Neuronal stem cell (in vitro differentiated cells): ENCODE measurements around the gene GAK.

ENCODE experiments used
- DNase-seq: peaks from one replicate; pipeline ENCODE4 v3.0.0-alpha.2; 2013; ENCODE audit warnings: low spot score
- H2AFZ ChIP-seq: one replicate; pipeline ENCODE4 v1.6.1; 2013; ENCODE audit warnings: mild to moderate bottlenecking, low read length, inconsistent platforms
- H2AK5ac ChIP-seq: 2 replicates; pipeline ENCODE4 v1.6.1; 2013; ENCODE audit warnings: low read depth, mild to moderate bottlenecking, inconsistent platforms, low read length, moderate library complexity, mixed read lengths
- H2BK120ac ChIP-seq: 2 replicates; pipeline ENCODE4 v1.6.1; 2013; ENCODE audit warnings: low read depth, mild to moderate bottlenecking, inconsistent platforms, low read length, moderate library complexity, mixed read lengths
- H2BK12ac ChIP-seq: one replicate; pipeline ENCODE4 v1.6.1; 2013; ENCODE audit warnings: low read length, inconsistent platforms
- H2BK15ac ChIP-seq: 2 replicates; pipeline ENCODE4 v1.6.1; 2013; ENCODE audit warnings: mild to moderate bottlenecking, low read length, inconsistent platforms, mixed read lengths
- H2BK5ac ChIP-seq: one replicate; pipeline ENCODE4 v1.6.1; 2013; ENCODE audit warnings: inconsistent platforms, mild to moderate bottlenecking, low read length, moderate library complexity
- H3K14ac ChIP-seq: one replicate; pipeline ENCODE4 v1.6.1; 2013; ENCODE audit warnings: low read length, inconsistent platforms
- H3K18ac ChIP-seq: 2 replicates; pipeline ENCODE4 v1.6.1; 2013; ENCODE audit warnings: low read length, inconsistent platforms
- H3K23ac ChIP-seq: 2 replicates; pipeline ENCODE4 v1.6.1; 2013; ENCODE audit warnings: low read depth, mild to moderate bottlenecking, mixed read lengths, low read length, inconsistent platforms; ENCODE audit not compliant: poor library complexity
- H3K27ac ChIP-seq: replicated peaks from 3 replicates; pipeline ENCODE4 v1.5.1; 2013; ENCODE audit warnings: low read length, inconsistent platforms
- H3K27me3 ChIP-seq, 3 experiments: 2 replicates each; pipeline ENCODE4 v1.6.1; 2013; ENCODE audit warnings: low read length in 3 of 3, mild to moderate bottlenecking in 2 of 3, inconsistent platforms in 1 of 3, low read depth in 1 of 3, mixed read lengths in 1 of 3, moderate library complexity in 1 of 3; ENCODE audit not compliant: control insufficient read depth in 3 of 3, insufficient read depth in 3 of 3
- H3K36me3 ChIP-seq, 2 donors: replicated peaks in 1 of 2; 2 replicates each; pipeline ENCODE4 v1.6.1; 2013; ENCODE audit warnings: low read length in 2 of 2; ENCODE audit not compliant: control insufficient read depth in 2 of 2, insufficient read depth in 2 of 2
- H3K4ac ChIP-seq: 2 replicates; pipeline ENCODE4 v1.6.1; 2013; ENCODE audit warnings: inconsistent platforms, mild to moderate bottlenecking, low read length, moderate library complexity
- H3K4me1 ChIP-seq, 2 donors: 1 replicate in 1 of 2; 2 replicates in 1 of 2; pipeline ENCODE4 v1.6.1; 2013; ENCODE audit warnings: low read length in 2 of 2, low read depth in 1 of 2; ENCODE audit not compliant: control insufficient read depth in 2 of 2, insufficient read depth in 1 of 2
- H3K4me2 ChIP-seq: one replicate; pipeline ENCODE4 v1.6.1; 2013; ENCODE audit warnings: mild to moderate bottlenecking, low read length, inconsistent platforms; ENCODE audit not compliant: insufficient read depth, poor library complexity, severe bottlenecking
- H3K4me3 ChIP-seq, 2 donors: 2 replicates each; pipeline ENCODE4 v1.5.1; 2013; ENCODE audit warnings: low read length in 2 of 2, mild to moderate bottlenecking in 2 of 2, inconsistent platforms in 1 of 2, moderate library complexity in 1 of 2
- H3K79me1 ChIP-seq: one replicate; pipeline ENCODE4 v1.6.1; 2013; ENCODE audit warnings: low read depth, mild to moderate bottlenecking, inconsistent platforms, low read length, moderate library complexity
- H3K9ac ChIP-seq: one replicate; pipeline ENCODE4 v1.6.1; 2013; ENCODE audit warnings: mild to moderate bottlenecking, low read depth, low read length, inconsistent platforms; ENCODE audit not compliant: poor library complexity
- H3K9me3 ChIP-seq, 2 donors: replicated peaks in 1 of 2; 2 replicates each; pipeline versions ENCODE3 to v1.6.1; 2013; ENCODE audit warnings: low read length in 2 of 2, mild to moderate bottlenecking in 2 of 2, inconsistent platforms in 1 of 2, low read depth in 1 of 2, mixed read lengths in 1 of 2, moderate library complexity in 1 of 2; ENCODE audit not compliant: control insufficient read depth in 2 of 2, insufficient read depth in 1 of 2
- H4K8ac ChIP-seq: one replicate; pipeline ENCODE4 v1.6.1; 2013; ENCODE audit warnings: low read depth, mild to moderate bottlenecking, inconsistent platforms, low read length, moderate library complexity
- H4K91ac ChIP-seq: one replicate; pipeline ENCODE4 v1.6.1; 2013; ENCODE audit warnings: low read length, low read depth, mild to moderate bottlenecking, inconsistent platforms; ENCODE audit not compliant: poor library complexity
- WGBS, 2 donors: extraction: QIAGEN DNeasy Blood & Tissue Kit; methylation state at CpG; one replicate each; pipeline ENCODE4 v1.1.7; 2013; ENCODE audit warnings: missing lambda C conversion rate in 2 of 2, mixed read lengths in 1 of 2; ENCODE audit not compliant: insufficient read length in 2 of 2, insufficient replicate concordance in 1 of 2; ENCODE audit errors: extremely low coverage in 2 of 2; 5-methylcytosine and 5-hydroxymethylcytosine counted together

The GAK gene

GRCh38 chr4:915595-915994 lies 16.5 kb downstream of the GAK start:
- Histone ChIP-seq H3K23ac (no peak overlapping the region), H2BK12ac (no peak overlapping the region), H4K8ac (no peak overlapping the region), H3K18ac (no peak overlapping the region), H3K4ac (no peak overlapping the region), H3K36me3 (peaks cover 2 to 22% of the 10 kb centered on the region in 2 donors), H3K27me3 (no peaks in the 10 kb centered on the region), H2AK5ac (no peak overlapping the region), H3K79me1 (peaks cover 14% of the 10 kb centered on the region), H2AFZ (no peak overlapping the region), H2BK120ac (no peak overlapping the region), H3K4me2 (no peak overlapping the region), H3K4me3 (no peak overlapping the region), H3K9ac (no peak overlapping the region), H3K9me3 (no peaks in the 10 kb centered on the region), H2BK5ac (no peak overlapping the region), H2BK15ac (no peak overlapping the region), H3K14ac (no peak overlapping the region), H3K27ac (no peak overlapping the region), H3K4me1 (no peaks in the 10 kb centered on the region), H4K91ac (no peak overlapping the region)
- WGBS, 2 donors = no CpG with 5 or more reads among the region's 8 CpGs
- no peak for DNase-seq

- Histone ChIP-seq H2BK5ac (no peak overlapping the region), H2BK15ac (no peak overlapping the region), H3K4me3 (no peak overlapping the region), H3K36me3 (peaks cover 2 to 23% of the 10 kb centered on the region in 2 donors), H3K9ac (peak overlapping the region; percentile 44), H2BK120ac (no peak overlapping the region), H4K91ac (no peak overlapping the region), H3K27me3 (no peaks in the 10 kb centered on the region), H3K4me1 (no peaks in the 10 kb centered on the region), H2AFZ (no peak overlapping the region), H4K8ac (no peak overlapping the region), H3K18ac (peak overlapping the region; percentile 28), H3K4me2 (no peak overlapping the region), H2AK5ac (no peak overlapping the region), H2BK12ac (no peak overlapping the region), H3K9me3 (no peaks in the 10 kb centered on the region), H3K27ac (no peak overlapping the region), H3K79me1 (peaks cover 18% of the 10 kb centered on the region), H3K4ac (no peak overlapping the region), H3K14ac (peak overlapping the region; percentile 56), H3K23ac (peak overlapping the region; percentile 89)
- WGBS, 2 donors = no CpG with 5 or more reads among the region's 20 CpGs
- no peak for DNase-seq
Observed at GRCh38 chr4:915041-915474, 17.1 kb downstream of the GAK start.

- no peak overlapping the region for H4K91ac ChIP-seq
- peaks cover 19% of the 10 kb centered on the region for H3K79me1 ChIP-seq
- no peak overlapping the region for H3K4me2 ChIP-seq
- H3K36me3 ChIP-seq = peaks cover 2 to 28% of the 10 kb centered on the region in 2 donors
- no peak overlapping the region for H3K4me3 ChIP-seq
- H3K18ac ChIP-seq = peak overlapping the region; percentile 17
- no CpG with 5 or more reads among the region's 21 CpGs for WGBS, 2 donors
- DNase-seq = no peak
- no peak overlapping the region for H2AK5ac ChIP-seq
- H3K27me3 ChIP-seq = no peaks in the 10 kb centered on the region
- H2BK5ac ChIP-seq = no peak overlapping the region
- H3K4ac ChIP-seq = no peak overlapping the region
- no peaks in the 10 kb centered on the region for H3K4me1 ChIP-seq
- peak overlapping the region; percentile 43 for H4K8ac ChIP-seq
- no peaks in the 10 kb centered on the region for H3K9me3 ChIP-seq
- peak overlapping the region; percentile 44 for H3K9ac ChIP-seq
- H2BK15ac ChIP-seq = no peak overlapping the region
- H2AFZ ChIP-seq = no peak overlapping the region
- no peak overlapping the region for H2BK12ac ChIP-seq
- H3K23ac ChIP-seq = peak overlapping the region; percentile 89
- H3K14ac ChIP-seq = peak overlapping the region; percentile 56
- no peak overlapping the region for H3K27ac ChIP-seq
- H2BK120ac ChIP-seq = no peak overlapping the region
Observed at GRCh38 chr4:914531-914930, 17.6 kb downstream of the GAK start.

GRCh38 chr4:913280-913618 lies 18.9 kb downstream of the GAK start:
- Histone ChIP-seq H3K4ac (no peak overlapping the region), H4K8ac (no peak overlapping the region), H2BK120ac (no peak overlapping the region), H3K4me3 (no peak overlapping the region), H2AK5ac (no peak overlapping the region), H3K27me3 (no peaks in the 10 kb centered on the region), H3K4me2 (no peak overlapping the region), H3K9me3 (no peaks in the 10 kb centered on the region), H2BK15ac (no peak overlapping the region), H4K91ac (no peak overlapping the region), H3K36me3 (peaks cover 2 to 34% of the 10 kb centered on the region in 2 donors), H3K4me1 (no peaks in the 10 kb centered on the region), H3K14ac (no peak overlapping the region), H2AFZ (no peak overlapping the region), H3K27ac (no peak overlapping the region), H3K79me1 (peaks cover 16% of the 10 kb centered on the region), H3K9ac (no peak overlapping the region), H3K18ac (no peak overlapping the region), H2BK5ac (no peak overlapping the region), H3K23ac (no peak overlapping the region), H2BK12ac (no peak overlapping the region)
- no CpG with 5 or more reads among the region's 4 CpGs for WGBS, 2 donors
- no peak for DNase-seq
